KMS-11 (cell line): ENCODE measurements around the gene AIDA.

ENCODE experiments used
- H2AFZ ChIP-seq: fragments of 200-600 bp; sonication (generic); 2 replicates; pipeline ENCODE4 v1.6.1; 2016; ENCODE audit warnings: antibody characterized with exemption, mixed run types, low read depth
- H3K27ac ChIP-seq: fragments of 200-600 bp; sonication (generic); 2 replicates; pipeline ENCODE4 v1.6.1; 2016; ENCODE audit warnings: mild to moderate bottlenecking, mixed run types
- H3K27me3 ChIP-seq: fragments of 200-600 bp; sonication (generic); 2 replicates; pipeline ENCODE4 v1.6.1; 2017; ENCODE audit warnings: mild to moderate bottlenecking, low read depth, mixed run types, moderate library complexity; ENCODE audit not compliant: insufficient read depth
- H3K36me3 ChIP-seq: fragments of 200-600 bp; sonication (generic); 2 replicates; pipeline ENCODE4 v1.6.1; 2017; ENCODE audit warnings: mild to moderate bottlenecking, mixed run types; ENCODE audit not compliant: insufficient read depth
- H3K4me1 ChIP-seq: fragments of 200-600 bp; sonication (generic); 2 replicates; pipeline ENCODE4 v1.6.1; 2016; ENCODE audit warnings: mild to moderate bottlenecking, low read depth, mixed run types; ENCODE audit not compliant: poor library complexity, severe bottlenecking
- H3K4me2 ChIP-seq: fragments of 200-600 bp; sonication (generic); 2 replicates; pipeline ENCODE4 v1.7.0; 2016; ENCODE audit warnings: mild to moderate bottlenecking, mixed run types
- H3K4me3 ChIP-seq: fragments of 200-600 bp; sonication (generic); IDR thresholded peaks from 2 replicates; pipeline ENCODE4 v1.6.1; 2017; ENCODE audit warnings: low read depth, low read length, mixed read lengths; ENCODE audit not compliant: insufficient read depth
- H3K79me2 ChIP-seq: fragments of 200-600 bp; sonication (generic); 2 replicates; pipeline ENCODE4 v1.6.1; 2016; ENCODE audit warnings: low read depth, mixed run types; ENCODE audit not compliant: insufficient read depth
- H3K9ac ChIP-seq: fragments of 200-600 bp; sonication (generic); 2 replicates; pipeline ENCODE4 v1.6.1; 2016; ENCODE audit warnings: mild to moderate bottlenecking, mixed run types
- H4K20me1 ChIP-seq: fragments of 200-600 bp; sonication (generic); 2 replicates; pipeline ENCODE4 v1.6.1; 2016; ENCODE audit warnings: mild to moderate bottlenecking, mixed run types; ENCODE audit not compliant: insufficient read depth
- TF ChIP-seq, protein P1 (sequence below): fragments of 200-600 bp; sonication (generic); conservative IDR thresholded peaks from 2 replicates; pipeline ENCODE4 v1.6.1; 2017; ENCODE audit warnings: low read depth, mild to moderate bottlenecking, antibody characterized with exemption, low read length, moderate library complexity, mixed read lengths

AIDA gene

DNA sequence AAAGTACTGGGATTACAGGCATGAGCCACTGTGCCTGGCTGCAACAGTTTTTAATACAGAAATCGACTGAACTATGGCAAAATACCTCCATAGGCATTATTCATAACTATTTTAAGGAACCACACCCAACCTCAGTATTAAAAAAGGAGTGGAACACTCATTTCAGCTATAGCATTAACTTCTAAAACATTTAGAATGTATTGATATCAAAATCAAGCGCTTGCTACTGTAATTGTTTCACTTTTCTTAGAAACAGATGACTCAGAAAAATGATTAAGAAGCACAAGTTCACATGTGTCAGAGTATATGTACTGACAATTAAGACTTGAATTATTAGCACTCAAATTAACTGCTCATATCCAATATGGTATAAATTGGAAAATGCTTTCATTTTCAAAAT, 15.1 kb downstream of the AIDA start:
- TF ChIP-seq, protein P1, sequence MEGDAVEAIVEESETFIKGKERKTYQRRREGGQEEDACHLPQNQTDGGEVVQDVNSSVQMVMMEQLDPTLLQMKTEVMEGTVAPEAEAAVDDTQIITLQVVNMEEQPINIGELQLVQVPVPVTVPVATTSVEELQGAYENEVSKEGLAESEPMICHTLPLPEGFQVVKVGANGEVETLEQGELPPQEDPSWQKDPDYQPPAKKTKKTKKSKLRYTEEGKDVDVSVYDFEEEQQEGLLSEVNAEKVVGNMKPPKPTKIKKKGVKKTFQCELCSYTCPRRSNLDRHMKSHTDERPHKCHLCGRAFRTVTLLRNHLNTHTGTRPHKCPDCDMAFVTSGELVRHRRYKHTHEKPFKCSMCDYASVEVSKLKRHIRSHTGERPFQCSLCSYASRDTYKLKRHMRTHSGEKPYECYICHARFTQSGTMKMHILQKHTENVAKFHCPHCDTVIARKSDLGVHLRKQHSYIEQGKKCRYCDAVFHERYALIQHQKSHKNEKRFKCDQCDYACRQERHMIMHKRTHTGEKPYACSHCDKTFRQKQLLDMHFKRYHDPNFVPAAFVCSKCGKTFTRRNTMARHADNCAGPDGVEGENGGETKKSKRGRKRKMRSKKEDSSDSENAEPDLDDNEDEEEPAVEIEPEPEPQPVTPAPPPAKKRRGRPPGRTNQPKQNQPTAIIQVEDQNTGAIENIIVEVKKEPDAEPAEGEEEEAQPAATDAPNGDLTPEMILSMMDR, result no peak
- Histone ChIP-seq H3K4me3 (no peak overlapping the region), H3K27ac (no peak overlapping the region), H3K9ac (no peak overlapping the region), H2AFZ (no peak overlapping the region), H3K4me2 (no peak overlapping the region), H3K27me3 (no peaks in the 10 kb centered on the region), H3K79me2 (no peaks in the 10 kb centered on the region), H4K20me1 (no peaks in the 10 kb centered on the region), H3K4me1 (no peaks in the 10 kb centered on the region), H3K36me3 (no peaks in the 10 kb centered on the region)

GRCh38 chr1:222696741-222697140, 15.6 kb downstream of the AIDA start:
- no peaks in the 10 kb centered on the region for H4K20me1 ChIP-seq
- H3K27ac ChIP-seq, result no peak overlapping the region

GRCh38 chr1:222694927-222695326, 17.4 kb downstream of the AIDA start:
- TF ChIP-seq, protein P1, result no peak
- Histone ChIP-seq H3K36me3 (no peaks in the 10 kb centered on the region), H4K20me1 (no peaks in the 10 kb centered on the region), H3K4me1 (no peaks in the 10 kb centered on the region), H3K9ac (no peak overlapping the region), H3K27ac (no peak overlapping the region), H3K4me2 (no peak overlapping the region), H3K79me2 (no peaks in the 10 kb centered on the region), H3K27me3 (no peaks in the 10 kb centered on the region), H3K4me3 (no peak overlapping the region), H2AFZ (no peak overlapping the region)

More at GRCh38 chr1:222696741-222697140, 15.6 kb downstream of the AIDA start:
- H3K36me3 ChIP-seq, result no peaks in the 10 kb centered on the region
- H3K79me2 ChIP-seq, result no peaks in the 10 kb centered on the region
- TF ChIP-seq, protein P1, result no peak
- H3K4me3 ChIP-seq, result no peak overlapping the region
- H2AFZ ChIP-seq, result no peak overlapping the region
- no peaks in the 10 kb centered on the region for H3K27me3 ChIP-seq
- no peak overlapping the region for H3K4me2 ChIP-seq
- no peaks in the 10 kb centered on the region for H3K4me1 ChIP-seq
- no peak overlapping the region for H3K9ac ChIP-seq

GRCh38 chr1:222691016-222691415, 21.3 kb downstream of the AIDA start:
- Histone ChIP-seq H3K4me3 (no peak overlapping the region), H3K36me3 (no peaks in the 10 kb centered on the region), H3K27ac (no peak overlapping the region), H3K27me3 (no peaks in the 10 kb centered on the region), H3K4me1 (no peaks in the 10 kb centered on the region), H3K9ac (no peak overlapping the region), H3K4me2 (no peak overlapping the region), H3K79me2 (no peaks in the 10 kb centered on the region), H2AFZ (no peak overlapping the region), H4K20me1 (no peaks in the 10 kb centered on the region)
- TF ChIP-seq, protein P1, result no peak

DNA sequence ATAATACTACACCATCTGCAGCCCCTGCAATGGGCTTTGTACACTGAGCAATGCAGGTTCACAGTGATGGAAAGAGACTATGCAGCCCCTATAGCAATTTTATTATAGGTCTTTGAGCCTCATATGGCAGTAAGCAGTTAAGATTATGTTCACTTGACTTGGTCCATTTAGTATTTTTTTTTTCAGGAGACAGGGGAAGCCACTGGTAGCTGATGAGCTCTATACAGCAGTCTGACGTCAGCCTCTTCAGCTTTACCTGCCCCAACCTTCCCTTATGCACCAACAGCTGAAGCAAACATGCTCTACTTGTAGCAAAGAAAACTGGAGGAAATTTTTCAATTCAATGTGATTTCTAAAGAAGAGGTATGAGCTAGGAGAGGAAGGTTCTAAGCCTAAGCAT, 32.2 kb downstream of the AIDA start:
- Histone ChIP-seq H3K79me2 (no peaks in the 10 kb centered on the region), H3K9ac (no peak overlapping the region), H3K27ac (no peak overlapping the region), H3K4me3 (no peak overlapping the region), H2AFZ (no peak overlapping the region), H3K4me1 (no peaks in the 10 kb centered on the region), H3K36me3 (no peaks in the 10 kb centered on the region), H3K4me2 (no peak overlapping the region), H3K27me3 (no peaks in the 10 kb centered on the region), H4K20me1 (no peaks in the 10 kb centered on the region)
- TF ChIP-seq, protein P1, result no peak
